ENCODE results near the gene ZNF783.

Gene ZNF783

DNA sequence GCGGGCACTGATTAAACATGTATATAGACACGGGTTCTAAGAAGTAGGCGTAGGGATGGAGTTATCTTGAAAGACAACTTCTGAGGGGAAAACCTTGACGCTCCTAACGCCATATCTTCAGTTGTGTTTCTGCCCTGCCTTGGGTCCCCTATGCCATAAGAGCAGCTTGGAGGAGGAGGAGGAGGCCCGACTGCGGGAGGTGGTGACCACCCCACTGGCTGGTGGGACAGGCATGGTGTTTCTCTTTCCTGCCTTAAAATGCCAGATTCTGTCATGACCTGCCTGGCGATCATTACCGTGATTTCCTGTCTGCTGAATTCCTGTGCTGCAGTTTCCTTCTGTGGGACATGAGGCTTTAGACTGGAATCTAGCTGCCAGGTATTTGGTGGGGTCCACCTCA, 15.9 kb downstream of the ZNF783 start:
- DNase-seq (ENCODE audit: extremely low read depth, insufficient read length) = no peak
- H3K27me3 ChIP-seq (replicated peaks; ENCODE audit: control insufficient read depth, insufficient read depth, low read length) = no peaks in the 10 kb centered on the region
- peaks cover 13% of the 10 kb centered on the region for H3K36me3 ChIP-seq (ENCODE audit: control insufficient read depth, insufficient read depth, low read length)
- H3K4me3 ChIP-seq (replicated peaks; ENCODE audit: low read depth, low read length) = no peak overlapping the region
- TF ChIP-seq, protein P1, sequence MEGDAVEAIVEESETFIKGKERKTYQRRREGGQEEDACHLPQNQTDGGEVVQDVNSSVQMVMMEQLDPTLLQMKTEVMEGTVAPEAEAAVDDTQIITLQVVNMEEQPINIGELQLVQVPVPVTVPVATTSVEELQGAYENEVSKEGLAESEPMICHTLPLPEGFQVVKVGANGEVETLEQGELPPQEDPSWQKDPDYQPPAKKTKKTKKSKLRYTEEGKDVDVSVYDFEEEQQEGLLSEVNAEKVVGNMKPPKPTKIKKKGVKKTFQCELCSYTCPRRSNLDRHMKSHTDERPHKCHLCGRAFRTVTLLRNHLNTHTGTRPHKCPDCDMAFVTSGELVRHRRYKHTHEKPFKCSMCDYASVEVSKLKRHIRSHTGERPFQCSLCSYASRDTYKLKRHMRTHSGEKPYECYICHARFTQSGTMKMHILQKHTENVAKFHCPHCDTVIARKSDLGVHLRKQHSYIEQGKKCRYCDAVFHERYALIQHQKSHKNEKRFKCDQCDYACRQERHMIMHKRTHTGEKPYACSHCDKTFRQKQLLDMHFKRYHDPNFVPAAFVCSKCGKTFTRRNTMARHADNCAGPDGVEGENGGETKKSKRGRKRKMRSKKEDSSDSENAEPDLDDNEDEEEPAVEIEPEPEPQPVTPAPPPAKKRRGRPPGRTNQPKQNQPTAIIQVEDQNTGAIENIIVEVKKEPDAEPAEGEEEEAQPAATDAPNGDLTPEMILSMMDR (IDR thresholded peaks at IDR 0.05; ENCODE audit: insufficient read depth, low read length, poor library complexity, severe bottlenecking) = no peak

DNA sequence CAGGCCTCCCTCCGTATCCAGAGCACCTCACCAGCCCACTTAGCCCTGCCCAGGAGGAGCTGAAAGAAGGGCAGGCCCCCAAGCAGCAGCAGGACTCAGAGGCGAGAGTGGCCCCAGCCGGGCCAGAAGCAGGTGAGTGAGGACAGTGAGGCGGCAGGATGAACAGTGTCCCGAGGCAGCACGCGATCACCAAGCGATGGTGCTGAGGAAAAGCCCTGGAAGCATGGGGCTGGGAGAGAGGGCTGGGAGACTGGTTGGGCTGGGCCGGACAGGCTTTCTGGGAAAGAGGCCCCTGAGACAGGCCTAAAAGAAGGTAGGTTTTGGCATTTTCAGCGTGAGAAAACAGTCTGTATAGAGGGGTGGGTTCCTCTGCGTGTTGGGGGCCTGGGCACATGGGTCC, 16.4 kb downstream of the ZNF783 start:
- H3K36me3 ChIP-seq (ENCODE audit: control insufficient read depth, insufficient read depth, low read length) = peaks cover 13% of the 10 kb centered on the region
- no peak overlapping the region for H3K4me3 ChIP-seq (replicated peaks; ENCODE audit: low read depth, low read length)
- TF ChIP-seq, protein P1 (IDR thresholded peaks at IDR 0.05; ENCODE audit: insufficient read depth, low read length, poor library complexity, severe bottlenecking) = no peak
- no peaks in the 10 kb centered on the region for H3K27me3 ChIP-seq (replicated peaks; ENCODE audit: control insufficient read depth, insufficient read depth, low read length)
- no peak for DNase-seq (ENCODE audit: extremely low read depth, insufficient read length)

DNA sequence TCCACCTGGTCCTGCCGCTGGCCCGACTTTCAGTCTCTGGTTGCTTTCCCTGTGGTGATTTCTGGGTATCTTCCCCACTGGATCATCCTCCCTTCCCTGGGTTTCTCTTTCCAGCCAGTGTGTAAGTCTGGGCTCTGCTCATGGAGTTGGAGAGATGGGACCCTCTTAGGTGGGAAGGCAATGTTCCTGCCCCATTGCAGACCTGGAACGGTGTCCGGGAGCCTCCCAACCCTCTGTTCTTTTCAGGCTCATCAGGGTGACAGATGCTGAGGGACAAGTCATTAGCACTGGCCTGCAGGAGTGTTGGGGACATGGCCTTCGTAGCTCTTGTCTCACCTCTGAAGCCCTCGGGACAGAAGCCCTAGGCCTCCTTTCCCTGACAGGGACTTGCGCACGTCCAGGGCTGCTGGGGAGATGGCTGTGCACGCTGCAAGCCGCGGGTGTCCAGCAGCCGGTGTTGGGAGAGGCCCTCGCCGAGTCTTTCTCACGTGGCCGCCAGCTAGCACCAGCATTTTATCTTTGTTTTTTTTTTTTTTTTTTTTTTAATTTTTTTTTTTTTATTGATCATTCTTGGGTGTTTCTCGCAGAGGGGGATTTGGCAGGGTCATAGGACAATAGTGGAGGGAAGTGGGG, 17.2 kb downstream of the ZNF783 start:
- Histone ChIP-seq H3K27me3 (replicated peaks; ENCODE audit: control insufficient read depth, insufficient read depth, low read length) (no peaks in the 10 kb centered on the region), H3K36me3 (ENCODE audit: control insufficient read depth, insufficient read depth, low read length) (peaks cover 12% of the 10 kb centered on the region), H3K4me3 (replicated peaks; ENCODE audit: low read depth, low read length) (no peak overlapping the region)
- TF ChIP-seq, protein P1 (IDR thresholded peaks at IDR 0.05; ENCODE audit: insufficient read depth, low read length, poor library complexity, severe bottlenecking) = no peak
- no peak for DNase-seq (ENCODE audit: extremely low read depth, insufficient read length)

DNA sequence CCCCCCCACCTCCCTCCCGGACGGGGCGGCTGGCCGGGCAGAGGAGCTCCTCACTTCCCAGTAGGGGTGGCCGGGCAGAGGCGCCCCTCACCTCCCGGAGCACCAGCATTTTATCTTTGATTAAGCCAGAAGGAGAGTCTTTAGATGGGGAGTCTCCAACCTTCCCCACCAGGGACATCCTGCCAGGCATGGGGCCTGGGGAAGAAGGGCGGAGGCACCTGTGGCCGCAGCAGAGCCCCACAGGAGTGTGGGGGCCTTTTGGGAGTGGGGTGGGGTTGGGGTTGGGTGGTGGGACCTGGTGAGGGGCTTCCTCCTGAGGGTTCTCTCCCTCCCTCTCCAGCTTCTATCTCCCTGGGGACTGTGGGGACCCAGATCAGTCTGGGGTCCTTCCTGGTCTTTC, 18.2 kb downstream of the ZNF783 start:
- H3K27me3 ChIP-seq (replicated peaks; ENCODE audit: control insufficient read depth, insufficient read depth, low read length) = no peaks in the 10 kb centered on the region
- H3K4me3 ChIP-seq (replicated peaks; ENCODE audit: low read depth, low read length) = no peak overlapping the region
- TF ChIP-seq, protein P1 (IDR thresholded peaks at IDR 0.05; ENCODE audit: insufficient read depth, low read length, poor library complexity, severe bottlenecking) = no peak
- no peak for DNase-seq (ENCODE audit: extremely low read depth, insufficient read length)
- peaks cover 12% of the 10 kb centered on the region for H3K36me3 ChIP-seq (ENCODE audit: control insufficient read depth, insufficient read depth, low read length)

DNA sequence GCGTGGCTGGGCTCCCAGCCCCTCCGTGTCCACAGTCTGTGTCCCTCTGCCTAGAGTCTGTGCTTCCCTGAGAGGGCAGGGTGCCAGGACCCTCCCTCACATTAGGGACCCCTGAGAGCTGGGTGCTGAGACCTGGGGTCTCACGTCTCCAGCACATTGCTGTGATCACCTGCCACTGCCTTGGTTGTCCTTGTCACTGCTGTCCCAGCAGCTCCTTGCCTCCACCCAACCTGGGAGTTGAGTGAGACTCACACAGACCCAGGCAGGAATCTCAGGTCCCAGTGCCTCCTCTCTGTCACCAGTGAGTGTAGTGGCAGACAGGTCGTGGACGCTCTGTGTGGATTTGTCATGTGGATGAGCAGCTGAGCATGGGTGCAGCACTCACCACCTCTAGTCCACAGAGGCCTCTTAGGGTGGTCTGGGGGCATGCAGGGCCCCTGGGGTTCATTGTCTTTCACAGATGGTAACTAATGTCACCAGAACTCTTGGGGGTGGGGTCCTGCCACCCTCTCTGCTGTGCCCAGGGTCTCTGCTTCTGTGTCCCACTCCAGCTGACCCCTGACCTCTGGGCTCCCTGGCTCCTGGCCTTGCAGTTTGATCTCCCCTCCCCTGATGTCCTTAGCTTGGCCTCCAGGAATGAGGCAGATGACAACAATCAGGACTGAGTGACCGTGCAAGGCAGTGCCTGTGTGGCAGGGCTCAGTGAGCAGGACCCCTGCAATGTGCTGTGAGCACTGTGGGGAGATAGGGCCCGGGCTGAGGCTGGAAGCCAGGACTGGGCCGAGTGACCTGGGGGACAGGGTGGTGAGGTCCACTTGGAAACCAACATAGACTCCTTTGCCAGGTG, 18.9 kb downstream of the ZNF783 start:
- TF ChIP-seq, protein P1 (IDR thresholded peaks at IDR 0.05; ENCODE audit: insufficient read depth, low read length, poor library complexity, severe bottlenecking) = no peak
- DNase-seq (ENCODE audit: extremely low read depth, insufficient read length) = no peak
- H3K27me3 ChIP-seq (replicated peaks; ENCODE audit: control insufficient read depth, insufficient read depth, low read length) = no peaks in the 10 kb centered on the region
- H3K36me3 ChIP-seq (ENCODE audit: control insufficient read depth, insufficient read depth, low read length) = peaks cover 10% of the 10 kb centered on the region
- no peak overlapping the region for H3K4me3 ChIP-seq (replicated peaks; ENCODE audit: low read depth, low read length)
